Activated CD8-positive, alpha-beta memory T cell treated with anti-CD3 and anti-CD28 coated beads for 36 hours (primary cell): ENCODE results near the gene PNPLA8. TPM values are rescaled to one million over a fixed set of nuclear protein-coding genes. Genes with fewer than 3 reads are reported as not detected.
"Not testable (repeated sequence)": the region's sequence is repeated elsewhere in the genome, so short reads cannot be mapped to it uniquely, and the experiment has no call there.

ENCODE experiments used
- CTCF ChIA-PET: fragments of 350-600 bp; sonication (Branson Sonifier 250); formaldehyde crosslinking; loops from one replicate; lab custom pipeline; 2021; ENCODE audit warnings: antibody characterized with exemption; lab: Charles Lee
- POLR2A ChIA-PET: fragments of 350-600 bp; sonication (Branson Sonifier 250); formaldehyde crosslinking; loops from one replicate; lab custom pipeline; 2021; ENCODE audit warnings: antibody characterized with exemption; lab: Charles Lee
- total RNA-seq, 2 experiments: library from RNA; stranded (reverse); gene quantifications; one replicate each; pipeline ENCODE4 v1.2.3, GENCODE V29; 2021

PNPLA8 gene
- total RNA-seq, 2 experiments from 2014 or later = 16.9 to 17.6 TPM

DNA sequence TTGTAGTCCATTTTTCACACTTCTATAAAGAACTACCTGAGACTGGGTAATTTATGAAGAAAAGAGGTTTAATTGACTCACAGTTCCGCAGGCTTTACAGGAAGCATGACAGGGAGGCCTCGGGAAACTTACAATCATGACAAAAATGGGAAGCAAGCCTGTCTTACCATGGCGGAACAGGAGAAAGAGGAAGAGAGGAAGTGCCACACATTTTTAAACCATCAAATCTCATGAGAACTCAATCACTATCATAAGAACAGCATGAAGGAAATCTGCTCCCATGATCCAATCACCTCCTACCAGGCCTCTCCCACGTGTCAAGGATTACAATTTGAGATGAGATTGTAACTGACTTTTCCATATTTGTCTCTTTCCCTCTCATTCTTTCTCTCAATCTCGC lies 9.3 kb upstream of the PNPLA8 start:
- CTCF ChIA-PET = no interaction called here

DNA sequence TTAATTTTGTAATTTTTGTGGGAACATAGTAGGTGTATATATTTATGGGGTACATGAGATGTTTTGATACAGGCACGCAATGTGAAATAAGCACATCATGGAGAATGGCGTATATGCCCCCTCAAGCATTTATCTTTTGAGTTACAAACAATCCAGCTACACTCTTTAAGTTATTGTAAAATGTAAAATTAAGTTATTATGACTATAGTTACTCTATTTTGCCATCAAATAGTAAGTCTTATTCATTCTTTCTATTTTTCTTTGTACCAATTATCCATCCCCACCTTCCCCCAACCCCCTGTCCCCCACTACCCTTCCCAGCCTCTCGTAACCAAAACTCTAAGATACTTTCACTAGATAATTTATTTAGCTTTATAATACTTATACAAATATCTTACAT lies 7.8 kb upstream of the PNPLA8 start:
- ChIA-PET POLR2A (no interaction called here), CTCF (no interaction called here)

More for the DNA sequence above, 9.3 kb upstream of the PNPLA8 start:
- POLR2A ChIA-PET = no interaction called here

DNA sequence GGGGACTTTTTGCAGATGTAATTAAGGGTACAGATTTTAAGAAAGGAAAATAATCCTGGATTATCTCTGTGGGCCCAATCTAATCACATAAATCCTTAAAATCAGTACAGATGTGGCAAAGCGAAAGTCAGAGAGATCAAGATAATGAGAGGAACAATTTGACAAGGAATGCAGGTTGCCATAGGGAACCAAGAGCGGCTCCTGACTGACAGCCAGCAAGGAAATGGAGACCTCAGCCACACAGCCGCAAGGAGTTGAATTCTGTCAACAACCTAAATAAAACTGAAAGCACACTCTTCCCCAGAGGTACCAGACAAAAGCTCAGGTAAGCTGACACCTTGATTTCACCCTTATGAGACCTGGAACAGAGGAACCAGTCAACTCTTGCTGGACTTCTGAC lies 3.4 kb upstream of the PNPLA8 start:
- POLR2A ChIA-PET = no interaction called here
- CTCF ChIA-PET = no interaction called here

DNA sequence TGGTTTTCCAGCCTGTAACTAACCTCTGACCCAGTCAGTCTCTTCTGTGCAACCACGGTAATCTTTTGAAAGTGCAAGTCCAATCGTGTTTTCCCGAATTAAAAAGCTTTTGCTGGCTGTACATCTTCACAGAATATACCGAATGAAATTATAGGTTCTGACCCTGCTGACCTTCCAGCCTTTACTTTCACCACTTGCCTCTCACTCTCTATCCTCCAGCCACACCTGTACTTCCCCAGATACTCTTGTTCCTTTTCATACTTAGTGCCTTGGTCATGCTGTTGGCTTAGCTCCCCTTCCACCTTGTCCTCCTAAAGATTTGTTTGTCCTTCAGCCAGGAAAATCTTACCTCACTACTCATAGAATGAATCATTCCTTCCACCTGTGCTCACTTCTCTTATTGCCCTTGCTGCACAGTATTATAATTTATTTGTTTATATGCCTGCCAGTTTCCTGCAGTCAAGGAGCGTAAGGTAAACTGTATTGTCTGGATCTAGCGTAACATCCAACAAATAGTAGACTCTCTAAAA lies 2.3 kb upstream of the PNPLA8 start:
- POLR2A ChIA-PET = no interaction called here
- CTCF ChIA-PET = no interaction called here

DNA sequence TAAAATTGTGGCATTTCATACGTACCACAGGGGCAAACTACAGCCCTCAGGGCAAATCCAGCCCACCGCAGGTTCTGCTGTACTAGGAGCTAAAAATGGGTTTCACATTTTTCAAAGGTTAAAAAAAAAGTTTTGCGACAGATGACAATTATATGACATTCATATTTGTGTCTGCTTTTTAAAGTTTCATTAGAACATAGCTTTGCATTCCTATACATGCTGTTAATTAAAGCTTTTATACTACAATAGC lies 758 bp upstream of the PNPLA8 start:
- POLR2A ChIA-PET = interaction anchor here (3.4 kb wide), 1 partner anchor 43 kb away, joined by 39 read pairs; the partner anchor contains the start of genes DNAJB9 and THAP5
- CTCF ChIA-PET = no interaction called here

DNA sequence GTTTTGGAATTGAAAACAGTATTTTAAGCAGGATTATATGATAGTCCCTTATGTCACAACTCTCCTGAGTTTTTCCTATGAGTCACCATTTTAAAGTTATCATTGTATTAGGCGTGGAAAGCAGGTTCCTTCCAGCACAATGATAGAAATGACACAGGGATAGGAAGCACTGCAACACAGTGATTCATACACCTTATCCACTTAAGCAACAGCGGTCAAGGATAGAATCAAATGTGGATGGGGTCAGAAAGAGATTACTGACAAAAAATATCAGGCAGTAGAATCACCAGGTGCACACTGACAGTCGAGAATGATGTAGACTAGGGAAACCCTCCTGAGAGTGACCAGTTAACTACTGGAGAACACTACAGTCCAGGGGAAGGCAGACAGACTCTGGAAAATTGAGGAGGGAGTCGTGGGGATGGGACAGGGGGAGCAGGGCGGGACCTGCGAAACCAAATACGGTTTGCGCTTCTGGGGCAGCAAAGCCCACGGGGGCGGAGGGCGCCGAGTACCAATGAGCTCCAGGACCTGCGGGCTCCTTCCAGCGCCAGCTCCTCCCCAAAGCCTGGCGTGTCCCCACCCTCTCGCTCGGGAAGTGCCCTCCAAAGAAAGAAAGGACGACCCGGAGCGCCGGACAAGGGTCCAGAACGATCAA lies 479 bp downstream of the PNPLA8 start:
- CTCF ChIA-PET = no interaction called here
- POLR2A ChIA-PET = interaction anchor here (1.2 to 3.4 kb wide), 2 partner anchors 44 to 46 kb away, joined by 3 to 39 read pairs; partner anchors contain the start of genes DNAJB9 and THAP5

DNA sequence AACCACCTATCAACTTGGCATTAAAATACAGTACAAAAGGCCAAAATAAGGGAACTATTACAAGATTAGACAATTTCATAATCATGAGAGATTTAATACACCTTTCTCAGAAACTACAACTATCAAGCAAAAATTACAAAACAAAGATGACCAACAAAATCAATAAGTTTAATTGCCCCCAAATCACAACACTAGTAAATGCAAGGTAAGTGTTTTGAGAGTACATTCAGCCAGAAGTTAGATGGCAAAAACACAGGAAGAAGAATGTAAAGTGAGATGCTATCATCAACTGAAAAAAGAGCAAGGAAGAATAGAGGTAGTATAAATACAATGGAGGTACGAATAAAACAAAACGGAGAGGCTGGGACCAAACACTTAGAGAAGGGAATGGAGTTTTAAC lies 3.2 kb downstream of the PNPLA8 start:
- CTCF ChIA-PET = no interaction called here

DNA sequence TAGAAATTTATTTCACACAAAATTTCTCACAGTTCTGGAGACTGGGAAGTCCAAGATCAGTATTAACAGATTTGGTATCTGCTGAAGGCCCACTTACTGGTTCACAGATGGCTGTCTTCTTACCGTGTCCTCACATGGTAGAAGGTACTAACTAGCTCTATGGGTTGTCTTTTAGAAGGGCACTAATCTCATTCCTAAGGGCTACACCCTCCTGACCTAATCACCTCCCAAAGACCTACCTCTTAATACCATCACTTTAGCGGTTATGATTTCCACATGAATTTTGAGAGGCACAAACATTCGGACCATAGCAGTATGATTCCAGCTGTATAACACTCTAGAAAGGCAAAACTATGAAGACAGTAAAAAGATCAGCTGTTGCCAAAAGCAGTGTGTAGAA lies 8.0 kb downstream of the PNPLA8 start:
- ChIA-PET CTCF (no interaction called here), POLR2A (no interaction called here)

More for the DNA sequence above, 3.2 kb downstream of the PNPLA8 start:
- POLR2A ChIA-PET = no interaction called here

DNA sequence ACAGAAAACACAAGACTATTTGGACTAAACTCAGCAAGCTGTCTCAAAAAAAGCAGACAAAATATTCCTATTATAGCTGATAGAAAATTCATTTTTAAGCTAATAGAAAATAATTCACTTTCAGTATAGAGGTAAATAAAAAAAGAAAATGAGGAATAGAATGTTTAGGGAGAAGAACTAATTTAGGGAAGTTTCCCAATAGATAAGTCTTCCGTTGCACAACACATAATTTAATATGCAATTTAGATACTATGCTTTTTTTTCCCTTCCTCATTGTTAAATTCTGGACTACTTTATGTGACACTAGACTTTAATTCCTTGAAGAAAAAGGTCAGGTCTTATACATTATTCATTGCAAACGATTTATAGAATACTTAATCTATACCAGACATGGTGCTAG lies 10.3 kb downstream of the PNPLA8 start:
- ChIA-PET CTCF (no interaction called here), POLR2A (no interaction called here)

DNA sequence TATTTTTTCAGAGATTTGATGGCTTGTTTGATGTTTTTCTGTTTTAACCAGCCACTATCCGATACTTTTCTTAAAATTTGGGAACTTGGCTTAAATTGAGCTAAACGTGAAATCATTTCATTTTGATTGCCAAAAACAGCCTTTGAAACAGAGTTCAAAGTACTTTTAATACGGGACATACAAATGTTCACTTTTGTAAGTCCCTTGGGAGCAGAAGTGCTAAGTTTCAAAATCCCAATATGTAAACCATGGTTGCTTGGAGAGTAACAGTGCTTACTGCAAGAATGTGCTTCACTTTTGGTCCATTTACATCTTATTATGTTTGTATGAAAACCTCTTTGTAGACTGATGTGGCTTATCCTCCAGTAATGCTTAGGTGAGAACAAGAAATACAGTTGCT lies 10.9 kb downstream of the PNPLA8 start:
- CTCF ChIA-PET = no interaction called here

DNA sequence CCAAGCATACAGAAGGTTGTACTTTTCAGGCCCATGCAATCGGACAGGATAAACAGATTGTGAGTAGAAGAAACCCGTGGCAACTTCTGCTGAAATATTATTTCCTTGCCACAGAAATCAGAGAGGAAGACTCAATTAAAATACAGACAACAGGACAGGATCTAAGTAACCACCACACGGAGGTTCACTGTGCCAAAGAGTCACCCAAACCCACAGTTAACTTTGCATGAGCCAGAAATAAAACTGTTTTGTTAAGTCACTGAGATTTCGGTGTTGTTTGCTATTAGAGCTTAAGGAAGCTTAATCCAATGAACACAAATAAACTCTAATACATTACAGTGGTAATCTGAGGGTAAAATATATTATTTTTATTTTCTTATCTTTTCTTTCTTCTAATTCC lies 14.0 kb downstream of the PNPLA8 start:
- POLR2A ChIA-PET = no interaction called here
- CTCF ChIA-PET = no interaction called here

More for the DNA sequence above, 10.9 kb downstream of the PNPLA8 start:
- POLR2A ChIA-PET = no interaction called here

DNA sequence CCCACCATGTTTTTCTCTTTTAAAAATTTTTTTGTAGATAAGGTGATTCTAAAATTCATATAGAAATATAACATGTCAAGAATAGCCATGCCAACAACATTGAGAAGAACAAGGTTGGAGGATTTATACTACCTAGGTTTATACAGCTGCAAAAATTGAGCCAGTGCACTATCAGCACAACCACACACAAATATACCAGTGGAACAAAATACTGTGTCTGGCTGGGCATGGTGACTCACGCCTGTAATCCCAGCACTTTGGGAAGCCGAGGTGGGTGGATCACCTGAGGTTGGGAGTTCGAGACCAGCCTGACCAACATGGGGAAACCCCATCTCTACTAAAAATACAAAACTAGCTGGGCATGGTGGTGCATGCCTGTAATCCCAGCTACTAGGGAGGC lies 21.4 kb downstream of the PNPLA8 start:
- POLR2A ChIA-PET = interaction anchor here (0.6 kb wide), 1 partner anchor 79 kb away, joined by 3 read pairs; no protein-coding TSS in a partner anchor
- CTCF ChIA-PET = not testable (repeated sequence)

DNA sequence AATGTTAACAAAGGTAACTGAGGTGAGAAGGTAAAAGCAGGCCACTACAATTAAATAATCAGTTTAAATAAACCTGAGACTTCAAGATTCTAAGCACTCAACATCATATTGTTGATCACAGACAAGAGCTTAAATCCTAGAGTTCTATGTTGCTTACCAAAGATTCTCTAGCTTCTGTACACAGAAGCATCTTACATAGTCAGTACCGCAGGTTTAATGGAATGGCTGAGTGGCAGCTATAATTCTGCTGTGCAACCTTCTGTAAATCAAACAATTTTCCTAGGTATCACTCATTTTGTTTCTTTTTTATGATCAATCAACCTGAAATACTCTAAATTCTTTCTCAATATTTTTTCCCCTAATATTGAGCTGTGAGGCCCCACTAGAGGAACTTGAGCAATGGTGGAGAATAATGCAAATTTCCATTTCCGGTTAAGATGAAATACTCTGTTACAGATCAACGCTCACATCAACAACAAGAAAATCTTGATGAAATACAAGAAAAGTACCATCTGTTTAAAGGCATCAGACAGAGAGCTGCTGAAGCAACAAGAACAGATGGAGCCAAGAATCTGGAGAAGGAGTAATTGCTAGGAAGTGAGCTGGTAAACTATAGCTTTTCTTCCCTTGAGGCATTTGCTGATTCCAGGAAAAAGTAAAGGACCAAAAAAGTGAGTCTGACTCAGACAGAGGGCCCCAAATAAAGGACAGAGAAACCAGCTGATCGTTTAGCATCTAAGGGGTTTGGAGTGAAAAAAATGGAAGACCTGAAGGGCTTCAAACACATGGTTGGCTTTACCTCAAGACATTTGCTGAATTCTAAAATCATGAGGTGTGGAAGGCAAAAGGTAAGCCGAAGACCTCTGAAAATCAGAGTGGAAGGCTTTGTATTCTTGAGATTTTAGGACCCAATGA lies 22.6 kb downstream of the PNPLA8 start:
- CTCF ChIA-PET = no interaction called here
- POLR2A ChIA-PET = no interaction called here

DNA sequence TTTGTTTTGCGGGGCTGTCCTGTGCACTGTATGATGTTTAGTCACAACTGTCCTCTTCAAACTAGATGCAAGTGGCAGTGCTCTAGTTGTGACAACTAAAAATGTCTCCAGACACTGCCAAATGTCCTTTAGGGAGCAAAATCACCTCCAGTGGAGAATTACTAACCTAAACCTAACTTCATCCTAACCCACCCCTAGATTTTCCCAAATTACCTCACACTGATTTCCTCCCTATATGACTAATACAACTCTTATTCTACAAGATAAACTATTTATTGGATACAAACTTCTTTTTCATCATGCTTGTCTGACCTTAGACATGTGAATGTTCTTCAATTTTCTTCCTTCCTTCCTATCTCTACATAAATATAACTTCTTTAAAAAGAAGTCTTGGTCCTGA lies 26.4 kb downstream of the PNPLA8 start:
- CTCF ChIA-PET = no interaction called here
- POLR2A ChIA-PET = no interaction called here

DNA sequence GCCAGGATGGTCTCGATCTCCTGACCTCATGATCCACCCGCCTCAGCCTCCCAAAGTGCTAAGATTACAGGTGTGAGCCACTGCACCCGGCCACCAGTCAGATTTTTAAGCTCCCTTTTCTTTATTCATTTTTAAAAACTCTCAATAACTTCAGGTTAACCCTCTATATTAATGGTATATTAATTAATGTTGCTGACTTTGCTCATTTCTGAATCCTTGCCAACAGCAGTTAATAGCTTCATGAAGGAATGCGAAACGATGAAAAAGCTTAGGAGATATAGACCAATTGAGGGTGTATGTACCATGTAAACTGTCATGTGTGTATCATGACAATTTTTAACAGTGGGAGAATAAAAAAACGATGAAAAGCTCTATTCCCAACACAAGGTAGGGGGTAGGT lies 27.5 kb downstream of the PNPLA8 start:
- CTCF ChIA-PET = interaction anchor here (1.5 kb wide), 1 partner anchor 315 kb away, joined by 4 read pairs; no protein-coding TSS in a partner anchor
- POLR2A ChIA-PET = no interaction called here

DNA sequence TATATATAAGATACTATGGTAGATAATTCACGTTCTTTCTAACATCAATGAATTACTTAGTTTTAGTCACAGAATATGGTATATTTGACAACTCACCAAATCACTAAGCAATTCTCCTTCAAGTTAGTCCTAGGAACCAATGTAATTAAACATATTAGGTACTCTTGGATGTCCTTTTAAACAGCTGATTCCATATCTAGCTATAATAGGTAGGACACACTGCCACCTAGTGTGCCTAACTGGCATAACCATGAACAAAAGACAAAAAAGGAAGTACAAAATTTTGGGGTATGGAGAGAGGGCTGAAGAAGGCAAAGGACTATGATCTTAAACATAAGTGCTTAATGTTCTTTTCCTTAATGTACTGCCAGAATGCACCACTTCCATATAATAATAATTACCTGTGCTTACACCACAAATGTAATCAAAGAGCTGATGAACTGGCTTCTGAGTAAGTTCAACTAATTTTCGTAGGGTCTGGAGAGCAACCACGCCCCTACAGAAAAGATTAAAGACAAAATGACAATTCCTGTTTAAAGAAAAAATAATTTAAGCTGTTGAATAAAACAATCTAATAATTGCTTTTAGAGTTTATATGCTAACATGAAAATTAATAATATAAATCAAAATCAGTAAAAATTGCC lies 28.7 kb downstream of the PNPLA8 start:
- ChIA-PET POLR2A (no interaction called here), CTCF (interaction anchor here (0.6 to 1.5 kb wide), 7 partner anchors 22 to 320 kb away, joined by 3 to 6 read pairs (median 3); no protein-coding TSS in a partner anchor)

DNA sequence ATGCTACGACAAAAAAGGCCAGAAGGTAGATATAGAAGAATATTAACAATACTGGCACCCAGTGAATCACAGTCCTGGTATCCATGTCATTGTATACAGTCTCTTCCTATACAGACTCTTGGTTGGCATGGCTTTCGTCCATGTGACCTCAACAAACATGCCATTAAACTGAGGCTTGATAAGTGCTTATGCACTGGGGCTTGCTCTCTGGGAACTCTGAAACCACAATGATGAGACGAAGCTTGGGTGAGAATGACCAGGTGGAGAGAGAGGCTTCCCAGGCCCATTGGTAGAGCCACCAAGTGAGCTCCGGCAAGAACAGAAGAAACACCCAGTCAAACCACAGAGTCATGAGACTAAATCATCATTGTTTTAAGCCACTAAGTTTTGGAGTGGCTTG lies 33.2 kb downstream of the PNPLA8 start:
- CTCF ChIA-PET = no interaction called here

DNA sequence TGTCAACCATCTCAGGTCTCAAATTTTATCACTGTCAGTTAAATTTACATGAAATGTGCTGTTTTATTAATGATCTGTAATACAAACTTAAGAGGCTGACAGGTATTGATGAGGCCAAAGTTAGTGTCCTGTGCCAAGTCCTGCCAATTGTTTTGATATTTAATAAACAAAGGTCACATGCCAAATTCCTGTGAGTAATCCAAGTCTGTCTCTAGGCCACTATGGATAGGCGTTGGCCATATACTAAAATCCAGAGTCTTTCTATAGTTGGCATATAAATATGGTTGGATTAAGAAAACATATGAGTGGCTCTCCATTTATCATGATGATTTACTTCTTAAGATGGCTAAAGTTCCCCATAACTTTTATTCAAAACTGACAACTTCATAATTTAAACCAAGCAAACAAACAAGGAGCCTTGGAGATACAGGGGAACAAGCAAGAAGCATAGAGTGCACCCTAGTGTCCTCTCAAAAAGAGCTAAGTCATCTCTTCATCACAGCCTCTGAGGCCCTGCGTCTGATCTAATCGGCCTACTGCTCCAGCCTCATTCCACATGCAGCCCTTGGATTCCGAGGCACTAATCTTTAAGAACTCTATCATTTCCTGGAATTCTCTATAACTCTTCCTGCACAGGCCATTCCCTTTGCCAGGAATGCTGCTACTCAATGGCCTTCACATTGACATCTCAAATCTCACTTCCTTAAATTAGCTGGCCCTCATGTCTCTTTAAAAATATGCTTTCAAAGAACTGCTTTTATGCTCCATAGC lies 37.0 kb downstream of the PNPLA8 start:
- POLR2A ChIA-PET = no interaction called here
- CTCF ChIA-PET = no interaction called here

More for the DNA sequence above, 33.2 kb downstream of the PNPLA8 start:
- POLR2A ChIA-PET = no interaction called here

DNA sequence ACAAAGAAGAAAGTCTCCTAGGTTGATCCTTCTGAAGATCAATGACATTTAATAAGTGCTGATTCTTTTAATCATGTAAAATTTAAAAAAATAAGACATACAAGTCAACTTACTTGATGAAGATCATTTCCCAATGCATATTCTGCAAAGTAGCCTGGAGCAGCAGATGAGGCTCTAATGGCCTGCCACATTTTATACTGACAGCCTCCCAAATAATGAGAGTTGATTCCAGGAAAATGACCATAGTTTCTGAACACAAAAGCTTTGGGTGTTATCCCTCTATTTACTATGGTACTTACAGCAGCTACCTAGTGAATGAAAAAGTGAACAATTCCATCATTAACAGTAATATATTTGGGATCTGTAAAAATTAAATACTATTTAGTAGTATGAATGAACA lies 38.3 kb downstream of the PNPLA8 start:
- ChIA-PET CTCF (no interaction called here), POLR2A (no interaction called here)
